A549 (cell line): ENCODE measurements around the gene UMAD1. TPM values are rescaled to one million over a fixed set of nuclear protein-coding genes. Genes with fewer than 3 reads are reported as not detected.

Experiments
- ATAC-seq, 2 experiments: fragments of 200-7000 bp in 1 of 2; fragments of >200 bp in 1 of 2; cut with Nextera tagmentation in 1 of 2; cut with Tn5 transposase in 1 of 2; 3 replicates each; pipeline versions ENCODE4 v1.8.0 to v1.9.1; 2018 to 2020; ENCODE audit warnings: mild to moderate bottlenecking in 1 of 2, moderate library complexity in 1 of 2
- CTCF ChIA-PET: fragments of 300-600 bp; sonication (Branson Sonifier 250); formaldehyde crosslinking; extraction: SDS; loops from one replicate; lab custom pipeline; 2021; ENCODE audit warnings: antibody characterized with exemption, inconsistent platforms; lab: Yijun Ruan, JAX
- POLR2A ChIA-PET: fragments of 350-600 bp; formaldehyde crosslinking; extraction: SDS; loops from one replicate; lab custom pipeline; 2021; ENCODE audit warnings: antibody characterized with exemption, inconsistent platforms; lab: Yijun Ruan, JAX
- DNase-seq, 2 experiments: peaks; one replicate each; pipeline versions ENCODE4 v3.0.0 to v3.0.0-alpha.2; 2011 to 2016; ENCODE audit warnings: low read depth in 1 of 2, low spot score in 1 of 2
- FAIRE-seq: peaks from 2 replicates; lab custom pipeline; 2011; peaks lifted over from hg19 to GRCh38; lab: Jason Lieb, UNC
- H3K27ac ChIP-seq, 2 experiments: fragments of >200 bp; sonication (Bioruptor Twin); formaldehyde crosslinking; 3 replicates each; pipeline ENCODE4 v1.5.1; 2016 to 2017
- H3K4me1 ChIP-seq: fragments of >200 bp; sonication (Bioruptor Twin); formaldehyde crosslinking; 3 replicates; pipeline ENCODE4 v1.6.1; 2016
- H3K4me2 ChIP-seq: fragments of >200 bp; sonication (Bioruptor Twin); formaldehyde crosslinking; 3 replicates; pipeline ENCODE4 v1.6.1; 2016
- H3K4me3 ChIP-seq: fragments of >200 bp; sonication (Bioruptor Twin); formaldehyde crosslinking; 3 replicates; pipeline ENCODE4 v1.5.1; 2016
- H3K9me3 ChIP-seq: fragments of >200 bp; sonication (Bioruptor Twin); formaldehyde crosslinking; 3 replicates; pipeline ENCODE4 v1.6.1; 2016
- BHLHE40 ChIP-seq: IDR thresholded peaks from 2 replicates; pipeline ENCODE4 v1.6.1; 2012; ENCODE audit warnings: low read depth, low read length, inconsistent platforms
- CBX2 ChIP-seq: fragments of 200-600 bp; sonication (generic); IDR thresholded peaks from 2 replicates; pipeline ENCODE4 v1.6.1; 2016; ENCODE audit warnings: low read depth, mild to moderate bottlenecking, borderline replicate concordance
- EHF ChIP-seq: fragments of 250-450 bp; sonication (Bioruptor Pico); IDR thresholded peaks from 2 replicates; pipeline ENCODE4 v1.5.0; 2020; ENCODE audit warnings: mild to moderate bottlenecking
- EHMT2 ChIP-seq: fragments of 200-600 bp; sonication (generic); IDR thresholded peaks from 2 replicates; pipeline ENCODE4 v1.6.1; 2016; ENCODE audit warnings: antibody characterized with exemption, low read depth, mild to moderate bottlenecking, moderate library complexity
- EP300 ChIP-seq, 2 experiments: fragments of >200 bp; sonication (Bioruptor Twin); formaldehyde crosslinking; IDR thresholded peaks; 2 replicates in 1 of 2; 3 replicates in 1 of 2; pipeline ENCODE4 v1.6.1; 2016 to 2017
- ESRRA ChIP-seq: fragments of 150-350 bp; IDR thresholded peaks from 2 replicates; pipeline ENCODE4 v1.6.1; 2014; ENCODE audit warnings: mild to moderate bottlenecking, low read length, borderline replicate concordance
- FOSB ChIP-seq: fragments of 250-450 bp; sonication (Bioruptor Pico); IDR thresholded peaks from 2 replicates; pipeline ENCODE4 v1.5.0; 2020; ENCODE audit warnings: mild to moderate bottlenecking, moderate library complexity
- FOSL2 ChIP-seq, 2 experiments: fragments of 450-650 bp in 1 of 2; fragments of >200 bp in 1 of 2; sonication (Bioruptor Twin) in 1 of 2; formaldehyde crosslinking; IDR thresholded peaks; 2 replicates each; pipeline versions ENCODE4 v1.5.0 to v1.6.1; 2016 to 2020; ENCODE audit warnings: mild to moderate bottlenecking in 1 of 2, moderate library complexity in 1 of 2
- HEYL ChIP-seq: fragments of 250-450 bp; sonication (Bioruptor Pico); IDR thresholded peaks from 2 replicates; pipeline ENCODE4 v1.8.0; 2021; ENCODE audit warnings: mild to moderate bottlenecking, moderate library complexity
- HOXA7 ChIP-seq: fragments of 250-450 bp; sonication (Bioruptor Pico); IDR thresholded peaks from 2 replicates; pipeline ENCODE4 v1.5.0; 2020; ENCODE audit warnings: mild to moderate bottlenecking, moderate library complexity
- HOXB13 ChIP-seq: fragments of 250-450 bp; sonication (Bioruptor Pico); IDR thresholded peaks from 2 replicates; pipeline ENCODE4 v1.5.0; 2020; ENCODE audit warnings: low read depth, mild to moderate bottlenecking, moderate library complexity
- HOXB5 ChIP-seq: fragments of 250-450 bp; sonication (Bioruptor Pico); IDR thresholded peaks from 2 replicates; pipeline ENCODE4 v1.5.0; 2020; ENCODE audit warnings: mild to moderate bottlenecking, moderate library complexity
- JUNB ChIP-seq: fragments of >200 bp; sonication (Bioruptor Twin); formaldehyde crosslinking; IDR thresholded peaks from 2 replicates; pipeline ENCODE4 v1.6.1; 2016
- KDM5A ChIP-seq: fragments of 200-600 bp; sonication (generic); IDR thresholded peaks from 2 replicates; pipeline ENCODE4 v1.6.1; 2016; ENCODE audit warnings: antibody characterized with exemption, mild to moderate bottlenecking
- MAFK ChIP-seq: fragments of 450-650 bp; IDR thresholded peaks from 2 replicates; pipeline ENCODE4 v1.6.1; 2014; ENCODE audit not compliant: partially characterized antibody
- MAZ ChIP-seq: fragments of 150-350 bp; IDR thresholded peaks from 2 replicates; pipeline ENCODE4 v1.6.1; 2014; ENCODE audit warnings: antibody characterized with exemption, low read depth, low read length, borderline replicate concordance
- NR3C1 ChIP-seq: fragments of >200 bp; sonication (Bioruptor Twin); formaldehyde crosslinking; IDR thresholded peaks from 3 replicates; pipeline ENCODE4 v1.6.1; 2017
- POLR2AphosphoS2 ChIP-seq: conservative IDR thresholded peaks from 2 replicates; pipeline ENCODE4 v1.6.1; 2012; ENCODE audit warnings: low read length, improper control_type of control experiment, inconsistent platforms
- RARB ChIP-seq: fragments of 250-450 bp; sonication (Bioruptor Pico); IDR thresholded peaks from 2 replicates; pipeline ENCODE4 v1.8.0; 2021; ENCODE audit warnings: mild to moderate bottlenecking, moderate library complexity
- TP53 ChIP-seq: fragments of 250-450 bp; sonication (Bioruptor Pico); IDR thresholded peaks from 2 replicates; pipeline ENCODE4 v1.5.0; 2021; ENCODE audit warnings: mild to moderate bottlenecking, moderate library complexity
- ZC3H11A ChIP-seq: fragments of 450-650 bp; IDR thresholded peaks from 2 replicates; pipeline ENCODE4 v1.6.1; 2014; ENCODE audit warnings: antibody characterized with exemption, mild to moderate bottlenecking
- ZNF302 ChIP-seq: fragments of 250-450 bp; sonication (Bioruptor Pico); IDR thresholded peaks from 2 replicates; pipeline ENCODE4 v1.9.0; 2021; ENCODE audit warnings: inconsistent platforms, mild to moderate bottlenecking, moderate library complexity
- ZSCAN20 ChIP-seq: fragments of 250-450 bp; sonication (Bioruptor Pico); IDR thresholded peaks from 2 replicates; pipeline ENCODE4 v1.8.0; 2022; ENCODE audit warnings: mild to moderate bottlenecking, moderate library complexity
- WGBS: methylation state at CpG from one replicate; pipeline ENCODE4 v1.1.6; 2017; ENCODE audit errors: missing lambda C conversion rate; 5-methylcytosine and 5-hydroxymethylcytosine counted together
- polyA plus RNA-seq, 4 experiments: library from polyadenylated mRNA; depleted of rRNA in 3 of 4; stranded (reverse); fragments of >200 nt; fragmentation: RNase III in 1 of 4; extraction: RNeasy Plus Mini Kit Qiagen cat#74134 plus additional on column Dnase treatment in 1 of 4; gene quantifications; 2 replicates in 3 of 4; 3 replicates in 1 of 4; pipeline ENCODE4 v1.2.3, GENCODE V29; 2011 to 2017
- TF ChIP-seq, protein P1 (sequence below): fragments of >200 bp; sonication (Bioruptor Twin); formaldehyde crosslinking; IDR thresholded peaks from 2 replicates; pipeline ENCODE4 v1.6.1; 2016
- TF ChIP-seq, protein P2 (sequence below): IDR thresholded peaks from 2 replicates; pipeline ENCODE4 v1.6.1; 2012
- TF ChIP-seq, protein P3 (sequence below): IDR thresholded peaks from 2 replicates; pipeline ENCODE4 v1.6.1; 2012; ENCODE audit warnings: low read depth, borderline replicate concordance

The UMAD1 gene
- polyA plus RNA-seq, 2 of the 4 experiments (the other 2 are of a cell fraction): 21.4 to 46.4 TPM

DNA sequence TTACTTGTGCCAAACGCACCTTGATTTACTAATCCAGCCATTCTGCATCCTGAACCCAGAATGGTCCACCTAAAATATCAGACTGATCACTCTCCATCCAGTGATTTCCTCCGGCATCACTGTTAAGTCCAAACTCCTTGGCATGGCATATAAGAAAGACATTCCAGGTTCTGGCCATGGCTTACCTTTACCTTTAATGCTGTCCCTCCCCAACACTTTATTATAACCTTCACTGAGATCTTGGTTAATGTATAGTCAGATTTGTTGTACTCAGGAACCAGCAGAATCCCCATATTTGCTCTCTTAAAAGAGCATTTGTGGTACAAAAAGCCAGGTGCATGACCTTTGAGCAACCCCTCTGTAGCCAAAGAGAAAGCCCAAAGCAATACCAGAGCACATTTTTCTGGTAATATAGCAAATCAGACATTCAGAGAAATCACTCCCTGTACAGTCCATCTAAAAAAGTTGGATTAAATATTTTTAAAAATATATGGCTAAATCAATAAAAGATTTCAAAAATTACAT lies 10.2 kb downstream of the UMAD1 start:
- no peaks in the 10 kb centered on the region for H3K9me3 ChIP-seq
- DNase-seq (no peak), FAIRE-seq (no peak), ATAC-seq (no peak)
- ChIA-PET POLR2A (no interaction called here), CTCF (interaction anchor here (1.4 to 2.1 kb wide), 2 partner anchors 17 to 30 kb away, joined by 5 to 8 read pairs; no protein-coding TSS in a partner anchor)
- H3K4me3 ChIP-seq: no peak overlapping the region
- H3K27ac ChIP-seq: no peak overlapping the region
- 82% methylated on average over 2 of the region's 2 CpGs for WGBS
- peaks cover 10% of the 10 kb centered on the region; the same call in 2 of the 3 replicates for H3K4me1 ChIP-seq
- H3K4me2 ChIP-seq: no peak overlapping the region
- TF ChIP-seq JUNB (no peak), BHLHE40 (no peak), CBX2 (no peak)

DNA sequence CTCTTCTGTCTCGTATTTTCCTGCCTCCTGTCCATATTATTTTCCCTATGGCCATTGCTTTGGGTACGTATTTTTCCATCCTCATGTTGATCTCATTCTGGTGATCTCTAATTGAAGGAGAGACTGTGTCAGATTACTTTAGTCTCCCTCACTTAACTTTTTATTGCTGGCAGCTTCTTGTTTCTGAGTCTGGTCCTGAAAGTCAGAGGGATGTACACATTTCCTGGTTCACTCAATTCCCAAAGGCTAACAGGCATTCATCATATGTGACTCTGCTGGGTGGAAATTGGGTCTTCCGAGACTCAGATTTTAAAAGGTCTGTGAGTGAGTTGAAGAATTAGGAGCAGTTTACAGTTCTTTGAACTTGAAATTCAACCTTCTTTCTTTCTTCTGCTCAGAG lies 10.9 kb downstream of the UMAD1 start:
- Histone ChIP-seq H3K4me1 (peaks cover 10% of the 10 kb centered on the region; the same call in 2 of the 3 replicates), H3K4me3 (no peak overlapping the region), H3K27ac (no peak overlapping the region), H3K9me3 (no peaks in the 10 kb centered on the region), H3K4me2 (no peak overlapping the region)
- 79% methylated on average over 3 of the region's 3 CpGs for WGBS
- TF ChIP-seq RARB (CRISPR knock-in tag) (no peak), EP300 (IDR thresholded peaks at IDR 0.05) (no peak), BHLHE40 (no peak), MAFK (no peak), POLR2AphosphoS2 (no peak), HOXB13 (CRISPR knock-in tag) (no peak), HOXA7 (no peak)
- FAIRE-seq (no peak), ATAC-seq (no peak), DNase-seq (no peak)
- CTCF ChIA-PET: interaction anchor here (2.1 kb wide), 1 partner anchor 30 kb away, joined by 8 read pairs; no protein-coding TSS in a partner anchor
- POLR2A ChIA-PET: interaction anchor here (1.3 kb wide), 1 partner anchor 11 kb away, joined by 3 read pairs; the partner anchor contains the start of gene UMAD1

DNA sequence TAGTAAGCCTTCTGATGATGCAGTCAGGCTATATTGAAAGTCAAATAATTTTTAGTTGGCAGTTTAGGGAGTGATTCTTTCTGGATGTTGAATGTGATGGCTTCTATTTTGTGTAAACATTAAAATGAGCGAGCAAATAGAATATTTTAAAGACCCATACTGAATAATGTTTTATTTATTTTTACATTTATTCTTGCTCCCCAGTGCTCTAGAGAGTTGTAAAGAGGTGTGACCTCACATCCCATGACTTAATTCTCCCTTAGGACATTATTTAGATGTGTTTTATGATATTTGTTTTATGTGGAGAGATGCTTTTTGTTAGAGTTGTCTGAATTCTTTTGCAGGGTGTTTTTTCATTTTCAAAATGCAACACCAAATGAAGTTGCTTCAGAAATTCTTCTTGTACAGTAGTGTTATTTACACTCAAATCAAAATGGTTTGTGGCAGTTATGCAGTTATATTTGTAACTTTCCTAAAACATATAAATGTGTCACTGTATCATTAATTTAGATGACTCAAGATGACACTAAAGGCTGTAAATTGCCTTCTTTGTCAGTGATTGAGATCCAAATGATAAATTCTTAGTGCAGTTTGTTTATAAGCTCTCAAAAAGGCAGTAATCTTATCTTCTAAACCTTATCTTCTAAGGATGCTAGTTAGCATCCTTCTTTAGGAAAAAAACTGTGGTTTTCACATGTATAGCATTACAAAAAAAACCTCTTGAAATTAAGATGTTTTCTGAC lies 12.4 kb downstream of the UMAD1 start:
- TF ChIP-seq HOXB5: no peak
- no peak for TF ChIP-seq HEYL (CRISPR knock-in tag)
- no peak for TF ChIP-seq BHLHE40
- no peak for TF ChIP-seq TP53 (CRISPR knock-in tag)
- no peak for TF ChIP-seq EHF (CRISPR knock-in tag)
- no peak for TF ChIP-seq ESRRA
- TF ChIP-seq NR3C1: no peak
- no peak for TF ChIP-seq FOSL2 (IDR thresholded peaks at IDR 0.05)
- no peak for TF ChIP-seq FOSL2 (CRISPR knock-in tag; IDR thresholded peaks at IDR 0.05)
- TF ChIP-seq JUNB: no peak
- TF ChIP-seq EHMT2: no peak
- TF ChIP-seq FOSB (CRISPR knock-in tag): no peak
- TF ChIP-seq ZSCAN20: no peak
- no peak for TF ChIP-seq KDM5A
- TF ChIP-seq, protein P1, sequence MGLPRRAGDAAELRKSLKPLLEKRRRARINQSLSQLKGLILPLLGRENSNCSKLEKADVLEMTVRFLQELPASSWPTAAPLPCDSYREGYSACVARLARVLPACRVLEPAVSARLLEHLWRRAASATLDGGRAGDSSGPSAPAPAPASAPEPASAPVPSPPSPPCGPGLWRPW: no peak
- TF ChIP-seq, protein P2, sequence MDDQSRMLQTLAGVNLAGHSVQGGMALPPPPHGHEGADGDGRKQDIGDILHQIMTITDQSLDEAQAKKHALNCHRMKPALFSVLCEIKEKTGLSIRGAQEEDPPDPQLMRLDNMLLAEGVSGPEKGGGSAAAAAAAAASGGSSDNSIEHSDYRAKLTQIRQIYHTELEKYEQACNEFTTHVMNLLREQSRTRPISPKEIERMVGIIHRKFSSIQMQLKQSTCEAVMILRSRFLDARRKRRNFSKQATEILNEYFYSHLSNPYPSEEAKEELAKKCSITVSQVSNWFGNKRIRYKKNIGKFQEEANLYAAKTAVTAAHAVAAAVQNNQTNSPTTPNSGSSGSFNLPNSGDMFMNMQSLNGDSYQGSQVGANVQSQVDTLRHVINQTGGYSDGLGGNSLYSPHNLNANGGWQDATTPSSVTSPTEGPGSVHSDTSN: no peak
- no peak for TF ChIP-seq MAZ
- no peak for TF ChIP-seq ZNF302 (CRISPR knock-in tag)
- no peak for TF ChIP-seq ZC3H11A
- TF ChIP-seq, protein P3, sequence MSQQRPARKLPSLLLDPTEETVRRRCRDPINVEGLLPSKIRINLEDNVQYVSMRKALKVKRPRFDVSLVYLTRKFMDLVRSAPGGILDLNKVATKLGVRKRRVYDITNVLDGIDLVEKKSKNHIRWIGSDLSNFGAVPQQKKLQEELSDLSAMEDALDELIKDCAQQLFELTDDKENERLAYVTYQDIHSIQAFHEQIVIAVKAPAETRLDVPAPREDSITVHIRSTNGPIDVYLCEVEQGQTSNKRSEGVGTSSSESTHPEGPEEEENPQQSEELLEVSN: no peak
- no peak overlapping the region for H3K4me3 ChIP-seq
- peaks cover 10% of the 10 kb centered on the region; the same call in 2 of the 3 replicates for H3K4me1 ChIP-seq
- ChIA-PET POLR2A (interaction anchor here (1.3 kb wide), 1 partner anchor 13 kb away, joined by 3 read pairs; the partner anchor contains the start of gene UMAD1), CTCF (no interaction called here)
- H3K27ac ChIP-seq: no peak overlapping the region
- WGBS: 47% methylated on average over 1 of the region's 1 CpG
- ATAC-seq: no peak
- H3K9me3 ChIP-seq: no peaks in the 10 kb centered on the region
- peak; percentile 7 for FAIRE-seq
- no peak for DNase-seq
- H3K4me2 ChIP-seq: no peak overlapping the region
